GM18505 (cell line): Measurements from ENCODE around the gene MAP2K3.

Source experiments
- ATAC-seq: cut with Tn5 transposase; IDR thresholded peaks from one replicate; pipeline ENCODE4 v1.9.1; 2021; ENCODE audit not compliant: unreplicated experiment
- POLR2A ChIP-seq: IDR thresholded peaks from 4 replicates; pipeline ENCODE4 v1.6.1; 2011; ENCODE audit warnings: borderline replicate concordance; ENCODE audit not compliant: insufficient read depth, insufficient read length; ENCODE audit errors: extremely low read depth

The MAP2K3 gene

GRCh38 chr17:21248500-21248899 is 36.0 kb upstream of the MAP2K3 start:
- TF ChIP-seq POLR2A: no peak
- ATAC-seq: no peak

- ATAC-seq: no peak
- TF ChIP-seq POLR2A: no peak
Measured at GRCh38 chr17:21249086-21249795, 35.3 kb upstream of the MAP2K3 start.

- no peak for ATAC-seq
- TF ChIP-seq POLR2A: no peak
Measured at GRCh38 chr17:21249920-21250703, 34.4 kb upstream of the MAP2K3 start.

GRCh38 chr17:21250854-21251253 is 33.7 kb upstream of the MAP2K3 start:
- no peak for ATAC-seq
- no peak for TF ChIP-seq POLR2A

- TF ChIP-seq POLR2A: no peak
Measured at GRCh38 chr17:21251337-21252010, 33.0 kb upstream of the MAP2K3 start.

GRCh38 chr17:21252289-21252795 is 32.2 kb upstream of the MAP2K3 start:
- no peak for TF ChIP-seq POLR2A
- no peak for ATAC-seq

More at GRCh38 chr17:21251337-21252010, 33.0 kb upstream of the MAP2K3 start:
- no peak for ATAC-seq

GRCh38 chr17:21252796-21253645 is 31.5 kb upstream of the MAP2K3 start, which contains the start of gene NATD1:
TSS of gene NATD1 (minus strand) at chr17:21253410. CDS start at chr17:21253264, 146 bp downstream.
- ATAC-seq: peak; percentile 66
- no peak for TF ChIP-seq POLR2A

GRCh38 chr17:21253646-21254441 is 30.7 kb upstream of the MAP2K3 start:
- TF ChIP-seq POLR2A: no peak
- ATAC-seq: no peak

GRCh38 chr17:21258593-21258992 is 25.9 kb upstream of the MAP2K3 start:
- ATAC-seq: no peak
- TF ChIP-seq POLR2A: no peak

- ATAC-seq: no peak
- TF ChIP-seq POLR2A: no peak
Measured at GRCh38 chr17:21262259-21262993, 22.1 kb upstream of the MAP2K3 start.

- no peak for TF ChIP-seq POLR2A
- no peak for ATAC-seq
Measured at GRCh38 chr17:21263376-21263775, 21.1 kb upstream of the MAP2K3 start.
